Islet precursor cell (in vitro differentiated cells): ENCODE measurements around the gene RFX1.

Experiments used
- DNase-seq: peaks from one replicate; pipeline ENCODE4 v3.0.0-alpha.2; 2018

The RFX1 gene

GRCh38 chr19:13995878-13996765, 10.0 kb downstream of the RFX1 start:
- DNase-seq = peak; percentile 37

- no peak for DNase-seq
These were observed 10.9 kb downstream of the RFX1 start for GRCh38 chr19:13995017-13995728.

- DNase-seq = peak; percentile 16
These were observed 12.4 kb downstream of the RFX1 start for GRCh38 chr19:13993590-13994300.

- no peak for DNase-seq
These were observed 14.1 kb downstream of the RFX1 start for GRCh38 chr19:13992025-13992424.

- DNase-seq = peak; percentile 45
These were observed 16.0 kb downstream of the RFX1 start for GRCh38 chr19:13990085-13990484.

GRCh38 chr19:13989487-13989886, 16.6 kb downstream of the RFX1 start:
- peak; percentile 57 for DNase-seq

- DNase-seq = peak; percentile 69
These were observed 18.8 kb downstream of the RFX1 start for GRCh38 chr19:13987101-13987890.

GRCh38 chr19:13986348-13986904, 19.7 kb downstream of the RFX1 start:
- peak; percentile 93 for DNase-seq

- no peak for DNase-seq
These were observed 20.3 kb downstream of the RFX1 start for GRCh38 chr19:13985771-13986347.

- no peak for DNase-seq
These were observed 21.0 kb downstream of the RFX1 start for GRCh38 chr19:13984875-13985741.

- no peak for DNase-seq
These were observed 21.9 kb downstream of the RFX1 start for GRCh38 chr19:13984186-13984585.

GRCh38 chr19:13983213-13983889, 22.8 kb downstream of the RFX1 start:
- DNase-seq = no peak

- DNase-seq = no peak
These were observed 23.3 kb downstream of the RFX1 start for GRCh38 chr19:13982773-13983172.

- no peak for DNase-seq
These were observed 24.1 kb downstream of the RFX1 start for GRCh38 chr19:13981988-13982501.

GRCh38 chr19:13981467-13981866, 24.7 kb downstream of the RFX1 start:
- no peak for DNase-seq

- DNase-seq = peak; percentile 72
These were observed 25.1 kb downstream of the RFX1 start for GRCh38 chr19:13981021-13981420.

GRCh38 chr19:13980340-13980739, 25.8 kb downstream of the RFX1 start:
- no peak for DNase-seq

GRCh38 chr19:13979686-13980085, 26.4 kb downstream of the RFX1 start:
- DNase-seq = no peak

GRCh38 chr19:13979244-13979615, 26.9 kb downstream of the RFX1 start:
- peak; percentile 69 for DNase-seq
